ENCODE results near the gene SLC1A4. TPM values are rescaled to one million over a fixed set of nuclear protein-coding genes. Genes with fewer than 3 reads are reported as not detected.

Gene SLC1A4
- total and polyA plus RNA-seq, 12 donors = 13.0 to 196 (median 60.0) TPM

- Histone ChIP-seq H3K4me1 (replicated peaks in 1 of 2) (peaks cover 0 to 5% of the 10 kb centered on the region in 2 donors), H3K27ac (no peak overlapping the region), H3K27me3 (no peaks in the 10 kb centered on the region), H3K4me3 (no peak overlapping the region), H3K36me3 (replicated peaks in 1 of 2) (no peaks in the 10 kb centered on the region), H3K9me3 (replicated peaks in 1 of 3) (peaks cover 0 to 3% (median 0%) of the 10 kb centered on the region in 3 donors)
- TF ChIP-seq CTCF (IDR thresholded peaks at IDR 0.05) = no peak
- TF ChIP-seq POLR2A (IDR thresholded peaks at IDR 0.05) = no peak
- intact Hi-C loops (cut with DNase I) = no loop called here
- WGBS, 4 donors = 86 to 97% (median 92%) methylated on average over 6 of the region's 6 CpGs
- no peak for DNase-seq
These were observed 37.1 kb upstream of the SLC1A4 start for GRCh38 chr2:64952096-64952495.

GRCh38 chr2:64952511-64953482, 36.4 kb upstream of the SLC1A4 start:
- Histone ChIP-seq H3K27ac (no peak overlapping the region), H3K36me3 (replicated peaks in 1 of 2) (no peaks in the 10 kb centered on the region), H3K9me3 (replicated peaks in 1 of 3) (peaks cover 0 to 3% (median 0%) of the 10 kb centered on the region in 3 donors), H3K27me3 (no peaks in the 10 kb centered on the region), H3K4me3 (no peak overlapping the region), H3K4me1 (replicated peaks in 1 of 2) (peaks cover 0 to 4% of the 10 kb centered on the region in 2 donors)
- WGBS, 4 donors = 89 to 93% (median 90%) methylated on average over 15 of the region's 15 CpGs
- intact Hi-C loops (cut with DNase I) = no loop called here
- TF ChIP-seq POLR2A (IDR thresholded peaks at IDR 0.05) (no peak), CTCF (IDR thresholded peaks at IDR 0.05) (no peak)
- DNase-seq = no peak

GRCh38 chr2:64955467-64955866, 33.7 kb upstream of the SLC1A4 start:
- WGBS, 4 donors = 88 to 97% (median 92%) methylated on average over 2 of the region's 2 CpGs
- H3K36me3 ChIP-seq (replicated peaks in 1 of 2) = no peaks in the 10 kb centered on the region
- H3K4me3 ChIP-seq = no peak overlapping the region
- TF ChIP-seq CTCF (IDR thresholded peaks at IDR 0.05) = no peak
- TF ChIP-seq POLR2A (IDR thresholded peaks at IDR 0.05) = no peak
- intact Hi-C loops (cut with DNase I) = no loop called here
- H3K27ac ChIP-seq = no peak overlapping the region
- no peaks in the 10 kb centered on the region for H3K4me1 ChIP-seq (replicated peaks in 1 of 2)
- no peaks in the 10 kb centered on the region for H3K27me3 ChIP-seq
- DNase-seq = no peak
- H3K9me3 ChIP-seq (replicated peaks in 1 of 3) = peaks cover 0 to 3% (median 0%) of the 10 kb centered on the region in 3 donors

GRCh38 chr2:64957109-64957903, 31.9 kb upstream of the SLC1A4 start:
- Histone ChIP-seq H3K27ac (no peak overlapping the region), H3K36me3 (replicated peaks in 1 of 2) (no peaks in the 10 kb centered on the region), H3K4me3 (no peak overlapping the region), H3K9me3 (replicated peaks in 1 of 3) (peaks cover 0 to 3% (median 0%) of the 10 kb centered on the region in 3 donors), H3K27me3 (no peaks in the 10 kb centered on the region), H3K4me1 (replicated peaks in 1 of 2) (peaks cover 0 to 7% of the 10 kb centered on the region in 2 donors)
- no peak for TF ChIP-seq POLR2A (IDR thresholded peaks at IDR 0.05)
- no peak for TF ChIP-seq CTCF (IDR thresholded peaks at IDR 0.05)
- no peak for DNase-seq
- WGBS, 4 donors = 89 to 93% (median 90%) methylated on average over 9 of the region's 9 CpGs
- intact Hi-C loops (cut with DNase I) = no loop called here

Measured in adrenal gland (tissue), 12 donors.